ENCODE measurements around the gene ELFN1.

DNA sequence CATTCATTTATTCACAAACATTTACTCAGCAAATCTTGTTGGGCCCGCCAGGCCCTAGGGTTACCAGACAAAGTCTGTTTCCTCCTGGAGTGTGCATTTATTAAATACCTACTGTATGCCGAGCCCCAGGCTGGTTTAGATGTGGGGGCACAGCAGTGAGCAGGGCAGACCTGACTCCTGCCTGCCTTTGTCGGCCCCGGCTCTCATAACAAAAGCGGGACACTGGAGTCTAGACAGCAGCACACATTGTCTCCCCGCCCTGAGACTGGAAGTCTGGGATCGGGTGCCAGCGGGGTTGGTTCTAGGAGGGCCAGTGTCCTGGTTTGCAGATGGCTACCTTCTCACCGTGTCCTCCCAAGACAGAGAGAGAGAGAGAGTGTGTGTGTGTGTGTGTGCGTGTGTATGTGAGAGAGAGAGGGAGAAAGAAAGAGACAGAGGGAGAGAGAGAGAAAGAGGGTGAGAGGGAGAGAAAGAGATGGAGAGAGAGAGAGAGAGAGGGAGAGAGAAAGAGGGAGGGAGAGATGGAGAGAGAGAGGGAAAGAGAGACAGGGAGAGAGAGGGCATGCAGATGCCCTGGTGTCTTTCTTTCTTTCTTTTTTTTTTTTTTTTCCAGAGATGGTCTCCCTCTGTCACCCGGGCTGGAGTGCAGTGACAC, 25.9 kb downstream of the ELFN1 start:
- TF ChIP-seq EP300 (IDR thresholded peaks at IDR 0.05) (no peak), POLR2AphosphoS5 (IDR thresholded peaks at IDR 0.05) (no peak)

Measured in gastroesophageal sphincter (tissue), 2 donors.